ENCODE measurements around the gene ZMIZ1.

DNA sequence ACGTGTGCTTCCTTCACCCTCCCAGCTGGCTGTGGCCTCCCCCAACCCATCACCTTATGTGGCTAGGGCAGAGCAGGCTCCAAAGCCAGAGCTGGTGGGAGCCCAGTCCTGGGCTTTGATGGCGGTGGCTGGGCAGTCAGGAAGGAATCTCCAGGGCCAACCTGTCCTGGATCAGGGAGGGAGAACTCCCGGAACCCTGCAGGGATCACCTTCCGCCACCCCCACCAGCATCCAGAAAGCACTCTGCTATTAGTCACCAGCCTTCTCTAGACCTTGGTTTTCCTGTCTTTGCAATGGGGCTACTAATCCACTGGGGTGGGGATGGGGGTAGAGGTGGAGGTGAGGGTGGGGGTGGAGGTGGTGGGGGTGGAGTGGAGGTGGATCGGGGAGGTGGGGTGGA is 139.0 kb downstream of the ZMIZ1 start:
- TF ChIP-seq, protein P1, sequence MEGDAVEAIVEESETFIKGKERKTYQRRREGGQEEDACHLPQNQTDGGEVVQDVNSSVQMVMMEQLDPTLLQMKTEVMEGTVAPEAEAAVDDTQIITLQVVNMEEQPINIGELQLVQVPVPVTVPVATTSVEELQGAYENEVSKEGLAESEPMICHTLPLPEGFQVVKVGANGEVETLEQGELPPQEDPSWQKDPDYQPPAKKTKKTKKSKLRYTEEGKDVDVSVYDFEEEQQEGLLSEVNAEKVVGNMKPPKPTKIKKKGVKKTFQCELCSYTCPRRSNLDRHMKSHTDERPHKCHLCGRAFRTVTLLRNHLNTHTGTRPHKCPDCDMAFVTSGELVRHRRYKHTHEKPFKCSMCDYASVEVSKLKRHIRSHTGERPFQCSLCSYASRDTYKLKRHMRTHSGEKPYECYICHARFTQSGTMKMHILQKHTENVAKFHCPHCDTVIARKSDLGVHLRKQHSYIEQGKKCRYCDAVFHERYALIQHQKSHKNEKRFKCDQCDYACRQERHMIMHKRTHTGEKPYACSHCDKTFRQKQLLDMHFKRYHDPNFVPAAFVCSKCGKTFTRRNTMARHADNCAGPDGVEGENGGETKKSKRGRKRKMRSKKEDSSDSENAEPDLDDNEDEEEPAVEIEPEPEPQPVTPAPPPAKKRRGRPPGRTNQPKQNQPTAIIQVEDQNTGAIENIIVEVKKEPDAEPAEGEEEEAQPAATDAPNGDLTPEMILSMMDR (conservative IDR thresholded peaks at IDR 0.05; ENCODE audit: low read depth, low read length) = no peak
- no peak for TF ChIP-seq EZH2 (IDR thresholded peaks at IDR 0.05; ENCODE audit: borderline replicate concordance, low read depth, low read length, poor library complexity, severe bottlenecking)
